Osteoblast (primary cell): ENCODE measurements around the gene PEX13. TPM values are rescaled to one million over a fixed set of nuclear protein-coding genes. Genes with fewer than 3 reads are reported as not detected.

Experiments
- DNase-seq: peaks from one replicate; pipeline ENCODE4 v3.0.0; 2011; ENCODE audit warnings: low spot score, mixed read lengths; ENCODE audit not compliant: insufficient read length; ENCODE audit errors: missing footprints
- H2AFZ ChIP-seq: 2 replicates; pipeline ENCODE4 v1.6.0; 2011; ENCODE audit warnings: mild to moderate bottlenecking, low read length
- H3K27ac ChIP-seq: 2 replicates; pipeline ENCODE4 v1.5.1; 2011; ENCODE audit warnings: mild to moderate bottlenecking, low read depth, low read length, moderate library complexity
- H3K27me3 ChIP-seq: 2 replicates; pipeline ENCODE4 v1.6.0; 2012; ENCODE audit warnings: mild to moderate bottlenecking, control low read depth, inconsistent platforms, low read length, moderate library complexity; ENCODE audit not compliant: insufficient read depth
- H3K36me3 ChIP-seq: 2 replicates; pipeline ENCODE4 v1.5.1; 2011; ENCODE audit warnings: mild to moderate bottlenecking, low read length, control low read depth, moderate library complexity; ENCODE audit not compliant: insufficient read depth
- H3K4me1 ChIP-seq: 2 replicates; pipeline ENCODE4 v1.5.1; 2011; ENCODE audit warnings: mild to moderate bottlenecking, low read length, control low read depth, moderate library complexity; ENCODE audit not compliant: insufficient read depth
- H3K4me2 ChIP-seq: 2 replicates; pipeline ENCODE4 v1.6.0; 2011; ENCODE audit warnings: mild to moderate bottlenecking, low read length; ENCODE audit not compliant: insufficient read depth
- H3K4me3 ChIP-seq: fragments of 200-600 bp; sonication (generic); 3 replicates; pipeline ENCODE4 v1.5.1; 2012; ENCODE audit warnings: mild to moderate bottlenecking, low read length, inconsistent platforms; ENCODE audit not compliant: insufficient read depth
- H3K79me2 ChIP-seq: 2 replicates; pipeline ENCODE4 v1.6.0; 2012; ENCODE audit warnings: mild to moderate bottlenecking, low read length, control low read depth, inconsistent platforms; ENCODE audit not compliant: insufficient read depth
- H3K9me3 ChIP-seq: 2 replicates; pipeline ENCODE4 v1.5.1; 2011; ENCODE audit warnings: low read depth, low read length, control low read depth
- H4K20me1 ChIP-seq: 2 replicates; pipeline ENCODE4 v1.6.0; 2012; ENCODE audit warnings: mild to moderate bottlenecking, low read length, control low read depth; ENCODE audit not compliant: insufficient read depth
- CTCF ChIP-seq: IDR thresholded peaks from 2 replicates; pipeline ENCODE4 v1.5.1; 2011; ENCODE audit warnings: mild to moderate bottlenecking, low read depth, low read length, moderate library complexity; ENCODE audit errors: extremely low read depth
- total RNA-seq: library from RNA; depleted of rRNA; stranded (reverse); fragments of >200 nt; gene quantifications from 2 replicates; pipeline ENCODE4 v1.2.3, GENCODE V29; 2012

The PEX13 gene
- total RNA-seq, 1 donor, result 34.0 TPM

GRCh38 chr2:61013382-61013781 is 4.1 kb upstream of the PEX13 start:
- no peaks in the 10 kb centered on the region for H3K36me3 ChIP-seq
- TF ChIP-seq CTCF, result no peak
- no peak overlapping the region for H2AFZ ChIP-seq
- no peaks in the 10 kb centered on the region for H3K9me3 ChIP-seq
- no peaks in the 10 kb centered on the region for H4K20me1 ChIP-seq
- no peak overlapping the region for H3K4me3 ChIP-seq
- peaks cover 25% of the 10 kb centered on the region for H3K79me2 ChIP-seq
- no peak overlapping the region for H3K4me2 ChIP-seq
- H3K4me1 ChIP-seq, result peaks cover 14% of the 10 kb centered on the region
- no peaks in the 10 kb centered on the region for H3K27me3 ChIP-seq
- DNase-seq, result no peak
- H3K27ac ChIP-seq, result no peak overlapping the region

- DNase-seq, result no peak
- Histone ChIP-seq H3K9me3 (no peaks in the 10 kb centered on the region), H2AFZ (no peak overlapping the region), H3K4me2 (no peak overlapping the region), H3K4me1 (peaks cover 20% of the 10 kb centered on the region), H3K36me3 (no peaks in the 10 kb centered on the region), H3K79me2 (peaks cover 38% of the 10 kb centered on the region), H3K27me3 (no peaks in the 10 kb centered on the region), H3K27ac (no peak overlapping the region), H3K4me3 (no peak overlapping the region), H4K20me1 (peaks cover 4% of the 10 kb centered on the region)
- TF ChIP-seq CTCF, result no peak
These were observed 2.8 kb upstream of the PEX13 start for GRCh38 chr2:61014763-61015162.

- Histone ChIP-seq H3K79me2 (peaks cover 50% of the 10 kb centered on the region), H3K4me2 (peak overlapping the region; percentile 89), H3K9me3 (no peaks in the 10 kb centered on the region), H3K36me3 (peaks cover 4% of the 10 kb centered on the region), H3K27me3 (no peaks in the 10 kb centered on the region), H2AFZ (no peak overlapping the region), H3K4me3 (peak overlapping the region; percentile 81), H3K4me1 (peaks cover 20% of the 10 kb centered on the region), H4K20me1 (peaks cover 4% of the 10 kb centered on the region), H3K27ac (no peak overlapping the region)
- TF ChIP-seq CTCF, result no peak
- DNase-seq, result no peak
These were observed 1.5 kb upstream of the PEX13 start for GRCh38 chr2:61015976-61016375.

GRCh38 chr2:61016392-61017002 is 1.0 kb upstream of the PEX13 start:
- H3K4me3 ChIP-seq, result peak overlapping the region; percentile 81
- no peaks in the 10 kb centered on the region for H3K27me3 ChIP-seq
- H3K79me2 ChIP-seq, result peaks cover 56% of the 10 kb centered on the region
- H4K20me1 ChIP-seq, result peaks cover 4% of the 10 kb centered on the region
- no peaks in the 10 kb centered on the region for H3K9me3 ChIP-seq
- peak overlapping the region; percentile 89 for H3K4me2 ChIP-seq
- no peak for DNase-seq
- peaks cover 19% of the 10 kb centered on the region for H3K4me1 ChIP-seq
- TF ChIP-seq CTCF, result no peak
- peaks cover 8% of the 10 kb centered on the region for H3K36me3 ChIP-seq
- peak overlapping the region; percentile 79 for H3K27ac ChIP-seq
- peak overlapping the region; percentile 96 for H2AFZ ChIP-seq
